ENCODE measurements around the gene SULT1A4. TPM values are rescaled to one million over a fixed set of nuclear protein-coding genes. Genes with fewer than 3 reads are reported as not detected.
"Not testable (repeated sequence)": the region's sequence is repeated elsewhere in the genome, so short reads cannot be mapped to it uniquely, and the experiment has no call there.

SULT1A4 gene
- total RNA-seq, 1 donor from 2014 or later = 0.86 TPM

GRCh38 chr16:29469660-29470059 is 9.9 kb downstream of the SULT1A4 start:
- H3K9me3 Mint-ChIP-seq (ENCODE audit: unreplicated experiment); H3K36me3 Mint-ChIP-seq (ENCODE audit: unreplicated experiment); H3K27ac Mint-ChIP-seq (ENCODE audit: unreplicated experiment); H3K4me3 Mint-ChIP-seq (ENCODE audit: unreplicated experiment); H3K4me1 Mint-ChIP-seq (ENCODE audit: unreplicated experiment); H3K27me3 Mint-ChIP-seq (ENCODE audit: unreplicated experiment): not testable (repeated sequence)
- DNase-seq (ENCODE audit: extremely low spot score, unreplicated experiment) = peak; percentile 86

GRCh38 chr16:29472065-29472464 is 12.4 kb downstream of the SULT1A4 start:
- not testable (repeated sequence) for H3K36me3 Mint-ChIP-seq (ENCODE audit: unreplicated experiment); H3K9me3 Mint-ChIP-seq (ENCODE audit: unreplicated experiment); H3K4me3 Mint-ChIP-seq (ENCODE audit: unreplicated experiment); H3K27me3 Mint-ChIP-seq (ENCODE audit: unreplicated experiment); H3K4me1 Mint-ChIP-seq (ENCODE audit: unreplicated experiment); DNase-seq (ENCODE audit: extremely low spot score, unreplicated experiment); H3K27ac Mint-ChIP-seq (ENCODE audit: unreplicated experiment)

GRCh38 chr16:29482276-29482675 is 22.6 kb downstream of the SULT1A4 start:
- H3K27ac Mint-ChIP-seq (ENCODE audit: unreplicated experiment); H3K27me3 Mint-ChIP-seq (ENCODE audit: unreplicated experiment); H3K36me3 Mint-ChIP-seq (ENCODE audit: unreplicated experiment); H3K4me3 Mint-ChIP-seq (ENCODE audit: unreplicated experiment); H3K9me3 Mint-ChIP-seq (ENCODE audit: unreplicated experiment); H3K4me1 Mint-ChIP-seq (ENCODE audit: unreplicated experiment): not testable (repeated sequence)
- peak; percentile 81 for DNase-seq (ENCODE audit: extremely low spot score, unreplicated experiment)

GRCh38 chr16:29506308-29506707 is 46.6 kb downstream of the SULT1A4 start, which contains the start of gene NPIPB12:
Gene NPIPB12 (minus strand): TSS chr16:29506408.
- not testable (repeated sequence) for H3K4me3 Mint-ChIP-seq (ENCODE audit: unreplicated experiment)

More at GRCh38 chr16:29506308-29506707, 46.6 kb downstream of the SULT1A4 start, which contains the start of gene NPIPB12:
- not testable (repeated sequence) for H3K27ac Mint-ChIP-seq (ENCODE audit: unreplicated experiment); H3K36me3 Mint-ChIP-seq (ENCODE audit: unreplicated experiment); H3K9me3 Mint-ChIP-seq (ENCODE audit: unreplicated experiment); H3K4me1 Mint-ChIP-seq (ENCODE audit: unreplicated experiment); DNase-seq (ENCODE audit: extremely low spot score, unreplicated experiment); H3K27me3 Mint-ChIP-seq (ENCODE audit: unreplicated experiment)

Other genes starting within 250 kb of the SULT1A4 start
- gene NPIPB11, start 53.2 kb upstream of the SULT1A4 start, total RNA-seq = 0.67 and 1.3 TPM in 2 replicates
- gene BOLA2, start 5.6 kb upstream of the SULT1A4 start, total RNA-seq = 3.9 and 4.3 TPM in 2 replicates
- gene SLX1B, start 5.4 kb upstream of the SULT1A4 start, total RNA-seq = 16.1 and 28.5 TPM in 2 replicates
- 55.1 and 70.4 TPM in 2 replicates for gene NPIPB12, start 46.5 kb downstream of the SULT1A4 start, total RNA-seq
- not detected in 2 replicates for gene SPN, start 203.3 kb downstream of the SULT1A4 start, total RNA-seq
- 23.5 and 30.1 TPM in 2 replicates for gene QPRT, start 219.3 kb downstream of the SULT1A4 start, total RNA-seq

Measured in osteocyte (in vitro differentiated cells).